ENCODE data around the gene LPP.

DNA sequence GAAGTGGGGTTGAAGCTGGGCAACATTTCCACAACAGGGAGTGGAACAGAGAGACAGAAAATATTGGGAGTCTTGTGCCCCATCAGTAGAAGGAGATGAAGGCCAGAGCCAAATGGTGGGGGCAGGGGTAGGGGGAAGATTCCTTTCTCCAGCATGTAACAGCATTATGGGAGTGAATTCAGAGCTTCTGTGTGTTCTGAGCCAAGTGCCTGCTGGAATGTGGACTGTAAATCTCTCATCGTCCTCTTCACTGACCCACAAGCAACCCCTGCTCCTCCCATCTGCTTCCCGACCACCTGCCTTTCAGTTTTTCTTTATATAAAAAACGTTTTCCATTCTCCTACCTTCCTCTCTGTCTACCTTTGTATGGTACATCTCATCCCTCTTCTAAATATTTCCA lies 673.6 kb downstream of the LPP start:
- TF ChIP-seq POLR2A (IDR thresholded peaks at IDR 0.05; ENCODE audit: low read depth, low read length) = no peak
- TF ChIP-seq, protein P1, sequence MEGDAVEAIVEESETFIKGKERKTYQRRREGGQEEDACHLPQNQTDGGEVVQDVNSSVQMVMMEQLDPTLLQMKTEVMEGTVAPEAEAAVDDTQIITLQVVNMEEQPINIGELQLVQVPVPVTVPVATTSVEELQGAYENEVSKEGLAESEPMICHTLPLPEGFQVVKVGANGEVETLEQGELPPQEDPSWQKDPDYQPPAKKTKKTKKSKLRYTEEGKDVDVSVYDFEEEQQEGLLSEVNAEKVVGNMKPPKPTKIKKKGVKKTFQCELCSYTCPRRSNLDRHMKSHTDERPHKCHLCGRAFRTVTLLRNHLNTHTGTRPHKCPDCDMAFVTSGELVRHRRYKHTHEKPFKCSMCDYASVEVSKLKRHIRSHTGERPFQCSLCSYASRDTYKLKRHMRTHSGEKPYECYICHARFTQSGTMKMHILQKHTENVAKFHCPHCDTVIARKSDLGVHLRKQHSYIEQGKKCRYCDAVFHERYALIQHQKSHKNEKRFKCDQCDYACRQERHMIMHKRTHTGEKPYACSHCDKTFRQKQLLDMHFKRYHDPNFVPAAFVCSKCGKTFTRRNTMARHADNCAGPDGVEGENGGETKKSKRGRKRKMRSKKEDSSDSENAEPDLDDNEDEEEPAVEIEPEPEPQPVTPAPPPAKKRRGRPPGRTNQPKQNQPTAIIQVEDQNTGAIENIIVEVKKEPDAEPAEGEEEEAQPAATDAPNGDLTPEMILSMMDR (conservative IDR thresholded peaks at IDR 0.05; ENCODE audit: low read depth, low read length) = no peak
- no peak for TF ChIP-seq SMC3 (IDR thresholded peaks at IDR 0.05; ENCODE audit: low read depth, low read length)
- TF ChIP-seq CHD1 (IDR thresholded peaks at IDR 0.05; ENCODE audit: low read depth, low read length) = no peak
- no peak for TF ChIP-seq BHLHE40 (IDR thresholded peaks at IDR 0.05; ENCODE audit: low read depth, low read length)
- no peak for TF ChIP-seq CEBPB (IDR thresholded peaks at IDR 0.05; ENCODE audit: low read depth, low read length)
- no peak for TF ChIP-seq FOS (IDR thresholded peaks at IDR 0.05; ENCODE audit: low read depth, low read length)
- TF ChIP-seq RAD21 (IDR thresholded peaks at IDR 0.05; ENCODE audit: low read length) = no peak
- TF ChIP-seq, protein P2, sequence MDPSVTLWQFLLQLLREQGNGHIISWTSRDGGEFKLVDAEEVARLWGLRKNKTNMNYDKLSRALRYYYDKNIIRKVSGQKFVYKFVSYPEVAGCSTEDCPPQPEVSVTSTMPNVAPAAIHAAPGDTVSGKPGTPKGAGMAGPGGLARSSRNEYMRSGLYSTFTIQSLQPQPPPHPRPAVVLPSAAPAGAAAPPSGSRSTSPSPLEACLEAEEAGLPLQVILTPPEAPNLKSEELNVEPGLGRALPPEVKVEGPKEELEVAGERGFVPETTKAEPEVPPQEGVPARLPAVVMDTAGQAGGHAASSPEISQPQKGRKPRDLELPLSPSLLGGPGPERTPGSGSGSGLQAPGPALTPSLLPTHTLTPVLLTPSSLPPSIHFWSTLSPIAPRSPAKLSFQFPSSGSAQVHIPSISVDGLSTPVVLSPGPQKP (IDR thresholded peaks at IDR 0.05; ENCODE audit: borderline replicate concordance, low read depth, low read length) = no peak
- TF ChIP-seq, protein P3, sequence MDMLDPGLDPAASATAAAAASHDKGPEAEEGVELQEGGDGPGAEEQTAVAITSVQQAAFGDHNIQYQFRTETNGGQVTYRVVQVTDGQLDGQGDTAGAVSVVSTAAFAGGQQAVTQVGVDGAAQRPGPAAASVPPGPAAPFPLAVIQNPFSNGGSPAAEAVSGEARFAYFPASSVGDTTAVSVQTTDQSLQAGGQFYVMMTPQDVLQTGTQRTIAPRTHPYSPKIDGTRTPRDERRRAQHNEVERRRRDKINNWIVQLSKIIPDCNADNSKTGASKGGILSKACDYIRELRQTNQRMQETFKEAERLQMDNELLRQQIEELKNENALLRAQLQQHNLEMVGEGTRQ (IDR thresholded peaks at IDR 0.05; ENCODE audit: low read depth, low read length) = no peak
- no peak for TF ChIP-seq MAZ (IDR thresholded peaks at IDR 0.05; ENCODE audit: borderline replicate concordance, low read depth, low read length)
